Measurements from ENCODE around the gene INTU.

- TF ChIP-seq BHLHE40 (IDR thresholded peaks at IDR 0.05; ENCODE audit: borderline replicate concordance) (no peak), FOXK2 (IDR thresholded peaks at IDR 0.05) (no peak), ZNF384 (IDR thresholded peaks at IDR 0.05) (no peak), L3MBTL2 (conservative IDR thresholded peaks at IDR 0.05) (no peak), FOXA1 (IDR thresholded peaks at IDR 0.05) (no peak), ELF4 (IDR thresholded peaks at IDR 0.05) (no peak), HDGF (IDR thresholded peaks at IDR 0.05; ENCODE audit: borderline replicate concordance) (no peak), NFRKB (IDR thresholded peaks at IDR 0.05) (no peak), ARNT (IDR thresholded peaks at IDR 0.05) (no peak), TARDBP (IDR thresholded peaks at IDR 0.05) (no peak), FOXM1 (IDR thresholded peaks at IDR 0.05; ENCODE audit: borderline replicate concordance) (no peak), SP1 (IDR thresholded peaks at IDR 0.05) (no peak), SUZ12 (IDR thresholded peaks at IDR 0.05) (no peak), PKNOX1 (IDR thresholded peaks at IDR 0.05) (peak; percentile 57)
Measured at GRCh38 chr4:127772769-127773671, 140.3 kb downstream of the INTU start.
